RCC 7860 (cell line): Measurements from ENCODE around the gene USF2.

Experiments used
- DNase-seq: peaks from one replicate; pipeline ENCODE4 v3.0.0-alpha.2; 2015; ENCODE audit warnings: low spot score
- FAIRE-seq: peaks from 2 replicates; lab custom pipeline; 2012; peaks lifted over from hg19 to GRCh38; lab: Jason Lieb, UNC

The USF2 gene

GRCh38 chr19:35317464-35318043 is 48.8 kb downstream of the USF2 start:
- no peak for DNase-seq
- no peak for FAIRE-seq

GRCh38 chr19:35318679-35319448 is 50.1 kb downstream of the USF2 start:
- DNase-seq (peak; percentile 96), FAIRE-seq (peak; percentile 74)

- no peak for DNase-seq
- no peak for FAIRE-seq
Measured at GRCh38 chr19:35320065-35320713, 51.4 kb downstream of the USF2 start.

GRCh38 chr19:35321291-35321690 is 52.5 kb downstream of the USF2 start:
- no peak for FAIRE-seq

GRCh38 chr19:35322014-35322413 is 53.3 kb downstream of the USF2 start:
- no peak for FAIRE-seq

More at GRCh38 chr19:35321291-35321690, 52.5 kb downstream of the USF2 start:
- DNase-seq, result no peak

GRCh38 chr19:35327642-35328041 is 58.9 kb downstream of the USF2 start:
- FAIRE-seq (no peak), DNase-seq (no peak)

More at GRCh38 chr19:35322014-35322413, 53.3 kb downstream of the USF2 start:
- DNase-seq, result no peak

- no peak for FAIRE-seq
- DNase-seq, result no peak
Measured at GRCh38 chr19:35328851-35329285, 60.1 kb downstream of the USF2 start, which contains the start of gene CD22. TSS of gene CD22 (plus strand) at chr19:35329187. CDS start at chr19:35332041, 2,854 bp downstream.

- no peak for FAIRE-seq
- no peak for DNase-seq
Measured at GRCh38 chr19:35329323-35329722, 60.6 kb downstream of the USF2 start.
